Measurements from ENCODE around the gene SMIM24. TPM values are rescaled to one million over a fixed set of nuclear protein-coding genes. Genes with fewer than 3 reads are reported as not detected.

The SMIM24 gene
- total RNA-seq, 1 experiment from 2014 or later, result 0.36 TPM

- no peaks in the 10 kb centered on the region for H3K36me3 ChIP-seq (ENCODE audit: low read depth, low read length)
- ChIA-PET CTCF (no interaction called here), POLR2A (ENCODE audit: unreplicated experiment) (no interaction called here)
- peaks cover 21% of the 10 kb centered on the region; the same call in 1 of the 2 replicates for H4K20me1 ChIP-seq (ENCODE audit: low read length)
- no peak overlapping the region for H3K9ac ChIP-seq (ENCODE audit: low read length)
- no peak overlapping the region for H2AFZ ChIP-seq (ENCODE audit: low read length)
- no peaks in the 10 kb centered on the region for H3F3A ChIP-seq (ENCODE audit: low read length, unreplicated experiment)
- no peaks in the 10 kb centered on the region for H3K9me3 ChIP-seq (ENCODE audit: low read length)
- H3K27me3 ChIP-seq (ENCODE audit: low read length), result no peaks in the 10 kb centered on the region
- DNase-seq, result no peak
- no peaks in the 10 kb centered on the region for H3K9me2 ChIP-seq (replicated peaks; ENCODE audit: low read length)
- TF ChIP-seq EZH2phosphoT487 (IDR thresholded peaks at IDR 0.05; ENCODE audit: borderline replicate concordance, low read length) (no peak), CTCF (conservative IDR thresholded peaks at IDR 0.05; ENCODE audit: low read depth, low read length) (no peak)
- BruUV-seq (replicated peaks), result no TSS peak
- no peak overlapping the region for H3K4me3 ChIP-seq (ENCODE audit: low read length)
- intact Hi-C loops (cut with micrococcal nuclease), result no loop called here
- no peak overlapping the region for H3K4me2 ChIP-seq (ENCODE audit: low read length)
- H3K79me2 ChIP-seq (ENCODE audit: low read length), result peaks cover 83% of the 10 kb centered on the region
- no peak overlapping the region for H3K27ac ChIP-seq (ENCODE audit: low read length)
- no peak for ATAC-seq
- no peaks in the 10 kb centered on the region; the same call in 1 of the 2 replicates for H3K4me1 ChIP-seq (ENCODE audit: insufficient read depth, low read length)
Observed at GRCh38 chr19:3518659-3519058, 38.3 kb upstream of the SMIM24 start.

- ChIA-PET POLR2A (ENCODE audit: unreplicated experiment) (no interaction called here), CTCF (no interaction called here)
- BruUV-seq (replicated peaks), result no TSS peak
- Histone ChIP-seq H2AFZ (ENCODE audit: low read length) (no peak overlapping the region), H3K27ac (ENCODE audit: low read length) (no peak overlapping the region), H4K20me1 (ENCODE audit: low read length) (peaks cover 25% of the 10 kb centered on the region; the same call in 1 of the 2 replicates), H3K9me3 (ENCODE audit: low read length) (no peaks in the 10 kb centered on the region), H3K4me3 (ENCODE audit: low read length) (no peak overlapping the region), H3K36me3 (ENCODE audit: low read depth, low read length) (no peaks in the 10 kb centered on the region), H3K79me2 (ENCODE audit: low read length) (peaks cover 87% of the 10 kb centered on the region), H3K4me2 (ENCODE audit: low read length) (no peak overlapping the region), H3K9me2 (replicated peaks; ENCODE audit: low read length) (no peaks in the 10 kb centered on the region), H3K9ac (ENCODE audit: low read length) (no peak overlapping the region), H3K4me1 (ENCODE audit: insufficient read depth, low read length) (no peaks in the 10 kb centered on the region; the same call in 1 of the 2 replicates), H3F3A (ENCODE audit: low read length, unreplicated experiment) (no peaks in the 10 kb centered on the region), H3K27me3 (ENCODE audit: low read length) (no peaks in the 10 kb centered on the region)
- ATAC-seq, result no peak
- TF ChIP-seq CTCF (conservative IDR thresholded peaks at IDR 0.05; ENCODE audit: low read depth, low read length) (no peak), EZH2 (IDR thresholded peaks at IDR 0.05; ENCODE audit: low read length, unreplicated experiment) (no peak), EZH2phosphoT487 (IDR thresholded peaks at IDR 0.05; ENCODE audit: borderline replicate concordance, low read length) (no peak)
- DNase-seq, result no peak
- intact Hi-C loops (cut with micrococcal nuclease), result no loop called here
Observed at GRCh38 chr19:3518255-3518654, 37.9 kb upstream of the SMIM24 start.

- no TSS peak for BruUV-seq (replicated peaks)
- no peaks in the 10 kb centered on the region for H3K36me3 ChIP-seq (ENCODE audit: low read depth, low read length)
- H3K4me2 ChIP-seq (ENCODE audit: low read length), result no peak overlapping the region
- H3K9me2 ChIP-seq (replicated peaks; ENCODE audit: low read length), result no peaks in the 10 kb centered on the region
- DNase-seq, result no peak
- intact Hi-C loops (cut with micrococcal nuclease), result no loop called here
- H3K9me3 ChIP-seq (ENCODE audit: low read length), result no peaks in the 10 kb centered on the region
- H4K20me1 ChIP-seq (ENCODE audit: low read length), result peaks cover 27% of the 10 kb centered on the region; the same call in 1 of the 2 replicates
- H2AFZ ChIP-seq (ENCODE audit: low read length), result no peak overlapping the region
- H3K4me3 ChIP-seq (ENCODE audit: low read length), result no peak overlapping the region
- H3K79me2 ChIP-seq (ENCODE audit: low read length), result peaks cover 94% of the 10 kb centered on the region
- no peak for TF ChIP-seq CTCF (conservative IDR thresholded peaks at IDR 0.05; ENCODE audit: low read depth, low read length)
- no peak for TF ChIP-seq EZH2 (IDR thresholded peaks at IDR 0.05; ENCODE audit: low read length, unreplicated experiment)
- TF ChIP-seq EZH2phosphoT487 (IDR thresholded peaks at IDR 0.05; ENCODE audit: borderline replicate concordance, low read length), result no peak
- no peaks in the 10 kb centered on the region for H3F3A ChIP-seq (ENCODE audit: low read length, unreplicated experiment)
- H3K27ac ChIP-seq (ENCODE audit: low read length), result no peak overlapping the region
- H3K9ac ChIP-seq (ENCODE audit: low read length), result no peak overlapping the region
- ChIA-PET POLR2A (ENCODE audit: unreplicated experiment) (no interaction called here), CTCF (no interaction called here)
- ATAC-seq, result no peak
- no peaks in the 10 kb centered on the region for H3K27me3 ChIP-seq (ENCODE audit: low read length)
- H3K4me1 ChIP-seq (ENCODE audit: insufficient read depth, low read length), result no peaks in the 10 kb centered on the region; the same call in 1 of the 2 replicates
Observed at GRCh38 chr19:3517638-3518037, 37.3 kb upstream of the SMIM24 start.

Data from PC-3 (cell line).